Osteocyte (in vitro differentiated cells): ENCODE results near the gene TERF2IP. TPM values are rescaled to one million over a fixed set of nuclear protein-coding genes. Genes with fewer than 3 reads are reported as not detected.
A peak's percentile ranks its signal among the peaks of the same experiment; 100 is the strongest.

Experiments
- DNase-seq: peaks from one replicate; pipeline ENCODE4 v3.0.0; 2021; ENCODE audit warnings: mixed read lengths; ENCODE audit not compliant: unreplicated experiment; ENCODE audit errors: extremely low spot score
- H3K27ac Mint-ChIP-seq: one replicate; pipeline ENCODE4 v1.8.0; 2021; ENCODE audit warnings: mild to moderate bottlenecking, mixed read lengths; ENCODE audit not compliant: unreplicated experiment
- H3K27me3 Mint-ChIP-seq: one replicate; pipeline ENCODE4 v1.8.0; 2021; ENCODE audit warnings: mixed read lengths; ENCODE audit not compliant: unreplicated experiment
- H3K36me3 Mint-ChIP-seq: one replicate; pipeline ENCODE4 v1.8.0; 2021; ENCODE audit warnings: mixed read lengths; ENCODE audit not compliant: unreplicated experiment
- H3K4me1 Mint-ChIP-seq: one replicate; pipeline ENCODE4 v1.8.0; 2021; ENCODE audit warnings: mixed read lengths; ENCODE audit not compliant: unreplicated experiment
- H3K4me3 Mint-ChIP-seq: one replicate; pipeline ENCODE4 v1.8.0; 2021; ENCODE audit warnings: mild to moderate bottlenecking, moderate library complexity, mixed read lengths; ENCODE audit not compliant: unreplicated experiment
- H3K9me3 Mint-ChIP-seq: one replicate; pipeline ENCODE4 v1.8.0; 2021; ENCODE audit warnings: mixed read lengths; ENCODE audit not compliant: unreplicated experiment
- CTCF ChIP-seq: fragments of 200-600 bp; sonication (generic); IDR thresholded peaks from 2 replicates; pipeline ENCODE4 v1.5.0; 2021; ENCODE audit warnings: antibody characterized with exemption, mild to moderate bottlenecking, moderate library complexity
- total RNA-seq: library from RNA; stranded (reverse); gene quantifications from 2 replicates; pipeline ENCODE4 v1.2.1, GENCODE V29; 2021

Gene TERF2IP
- total RNA-seq, 1 donor from 2014 or later, result 65.8 TPM

- no peak for DNase-seq
- TF ChIP-seq CTCF, result no peak
- no peaks in the 10 kb centered on the region for H3K9me3 Mint-ChIP-seq
- no peaks in the 10 kb centered on the region for H3K27me3 Mint-ChIP-seq
- no peaks in the 10 kb centered on the region for H3K4me1 Mint-ChIP-seq
- no peak overlapping the region for H3K4me3 Mint-ChIP-seq
- H3K36me3 Mint-ChIP-seq, result no peaks in the 10 kb centered on the region
- H3K27ac Mint-ChIP-seq, result no peak overlapping the region
These were observed 48.1 kb downstream of the TERF2IP start for GRCh38 chr16:75695708-75696107.

- H3K4me3 Mint-ChIP-seq, result no peak overlapping the region
- H3K27ac Mint-ChIP-seq, result no peak overlapping the region
- DNase-seq, result peak; percentile 75
- no peaks in the 10 kb centered on the region for H3K4me1 Mint-ChIP-seq
- no peaks in the 10 kb centered on the region for H3K9me3 Mint-ChIP-seq
- H3K36me3 Mint-ChIP-seq, result no peaks in the 10 kb centered on the region
- TF ChIP-seq CTCF, result no peak
- H3K27me3 Mint-ChIP-seq, result no peaks in the 10 kb centered on the region
These were observed 50.0 kb downstream of the TERF2IP start for GRCh38 chr16:75697571-75697970.

- H3K9me3 Mint-ChIP-seq, result no peaks in the 10 kb centered on the region
- no peak for TF ChIP-seq CTCF
- no peak for DNase-seq
- no peaks in the 10 kb centered on the region for H3K36me3 Mint-ChIP-seq
- no peaks in the 10 kb centered on the region for H3K27me3 Mint-ChIP-seq
- H3K4me3 Mint-ChIP-seq, result no peak within 1 kb of the TSS
- H3K4me1 Mint-ChIP-seq, result no peaks in the 10 kb centered on the region
- H3K27ac Mint-ChIP-seq, result no peak within 1 kb of the TSS
These were observed 53.8 kb downstream of the TERF2IP start, which contains the start of gene DUXB for GRCh38 chr16:75701361-75701760. DUXB (minus strand) TSS chr16:75701461; CDS start chr16:75701418, 43 bp downstream.

DNA sequence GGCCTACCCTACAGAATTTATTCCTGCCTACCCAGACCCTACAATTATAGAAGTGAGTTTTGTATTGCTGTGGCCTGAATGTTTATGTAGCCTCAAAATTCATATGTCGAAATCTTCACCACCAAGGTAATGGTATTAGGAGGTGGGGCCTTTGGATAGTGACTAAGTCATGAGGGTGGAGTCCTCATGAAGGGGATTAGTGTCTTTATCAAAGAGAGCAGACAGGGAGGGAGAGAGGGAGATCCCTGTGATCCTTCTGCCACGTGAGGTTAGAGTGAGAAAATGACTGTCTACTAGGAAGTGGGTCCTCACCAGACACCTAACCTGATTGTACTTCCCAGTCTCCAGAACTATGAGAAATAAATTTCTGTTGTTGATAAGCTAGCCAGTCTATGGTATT is 54.7 kb downstream of the TERF2IP start:
- TF ChIP-seq CTCF, result no peak
- Mint-ChIP-seq H3K36me3 (no peaks in the 10 kb centered on the region), H3K27ac (no peak overlapping the region), H3K9me3 (no peaks in the 10 kb centered on the region), H3K4me1 (no peaks in the 10 kb centered on the region), H3K27me3 (no peaks in the 10 kb centered on the region), H3K4me3 (no peak overlapping the region)
- no peak for DNase-seq

DNA sequence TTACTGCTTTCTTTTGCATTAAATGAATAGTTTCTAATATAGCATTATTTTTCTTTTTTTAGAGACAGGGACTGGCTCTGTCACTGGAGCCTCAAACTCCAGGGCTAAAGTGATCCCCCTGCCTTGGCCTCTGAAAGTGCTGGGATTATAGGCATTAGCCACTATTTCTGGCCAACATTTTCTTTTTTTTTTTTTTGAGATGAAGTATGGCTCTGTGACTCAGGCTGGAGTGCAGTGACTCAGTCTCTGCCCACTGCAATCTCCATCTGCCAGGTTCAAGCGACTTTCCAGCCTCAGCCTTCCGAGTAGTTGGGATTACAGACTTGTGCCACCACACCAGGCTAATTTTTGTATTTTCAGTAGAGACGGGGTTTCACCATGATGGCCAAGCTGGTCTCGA is 55.7 kb downstream of the TERF2IP start:
- Mint-ChIP-seq H3K36me3 (no peaks in the 10 kb centered on the region), H3K27ac (no peak overlapping the region), H3K4me3 (no peak overlapping the region), H3K9me3 (no peaks in the 10 kb centered on the region), H3K27me3 (no peaks in the 10 kb centered on the region), H3K4me1 (no peaks in the 10 kb centered on the region)
- TF ChIP-seq CTCF, result no peak
- peak; percentile 23 for DNase-seq

Other genes starting within 250 kb of the TERF2IP start
- gene CFDP1, start 214.3 kb upstream of the TERF2IP start, total RNA-seq, result 62.4 and 65.6 TPM in 2 replicates
- 13.9 and 15.2 TPM in 2 replicates for gene TMEM170A, start 183.1 kb upstream of the TERF2IP start, total RNA-seq
- 0.43 and 0.55 TPM in 2 replicates for gene CHST6, start 152.3 kb upstream of the TERF2IP start, total RNA-seq
- gene CHST5, start 111.7 kb upstream of the TERF2IP start, total RNA-seq, result 0.27 TPM in 1 of 2 replicates, not detected in the other
- 8.3 and 8.4 TPM in 2 replicates for gene TMEM231, start 91.5 kb upstream of the TERF2IP start, total RNA-seq
- 84.6 and 90.3 TPM in 2 replicates for gene GABARAPL2, start 81.4 kb upstream of the TERF2IP start, total RNA-seq
- 55.0 and 55.9 TPM in 2 replicates for gene ADAT1, start 24.5 kb upstream of the TERF2IP start, total RNA-seq
- 104 and 108 TPM in 2 replicates for gene KARS1, start 108 bp upstream of the TERF2IP start, total RNA-seq
- not detected in 2 replicates for gene CPHXL2, start 29.2 kb downstream of the TERF2IP start, total RNA-seq
- not detected in 2 replicates for gene DUXB, start 53.7 kb downstream of the TERF2IP start, total RNA-seq
- not detected in 2 replicates for gene CPHXL, start 78.7 kb downstream of the TERF2IP start, total RNA-seq